Chondrocyte (in vitro differentiated cells): Measurements from ENCODE around the gene MRPS22. TPM values are rescaled to one million over a fixed set of nuclear protein-coding genes. Genes with fewer than 3 reads are reported as not detected.

Experiments
- DNase-seq: peaks from one replicate; pipeline ENCODE4 v3.0.0; 2021; ENCODE audit warnings: mixed read lengths, low spot score
- H3K27ac Mint-ChIP-seq: one replicate; pipeline ENCODE4 v1.8.0; 2021; ENCODE audit warnings: mild to moderate bottlenecking, moderate library complexity, mixed read lengths; ENCODE audit not compliant: unreplicated experiment
- H3K27me3 Mint-ChIP-seq: 2 replicates; pipeline ENCODE4 v1.8.0; 2021; ENCODE audit warnings: low read depth, mixed read lengths
- H3K36me3 Mint-ChIP-seq: 2 replicates; pipeline ENCODE4 v1.8.0; 2021; ENCODE audit warnings: low read depth, mixed read lengths
- H3K4me1 Mint-ChIP-seq: 2 replicates; pipeline ENCODE4 v1.8.0; 2021; ENCODE audit warnings: low read depth, mild to moderate bottlenecking, mixed read lengths
- H3K4me3 Mint-ChIP-seq: one replicate; pipeline ENCODE4 v1.8.0; 2021; ENCODE audit warnings: mild to moderate bottlenecking, moderate library complexity, mixed read lengths; ENCODE audit not compliant: unreplicated experiment
- H3K9me3 Mint-ChIP-seq: 2 replicates; pipeline ENCODE4 v1.8.0; 2021; ENCODE audit warnings: low read depth, mixed read lengths
- total RNA-seq: library from RNA; stranded (reverse); gene quantifications from 3 replicates; pipeline ENCODE4 v1.2.1, GENCODE V29; 2021
- TF ChIP-seq, protein P1 (sequence below): fragments of 200-600 bp; sonication (generic); IDR thresholded peaks from 2 replicates; pipeline ENCODE4 v1.5.0; 2021; ENCODE audit warnings: antibody characterized with exemption, mild to moderate bottlenecking, moderate library complexity

The MRPS22 gene
- total RNA-seq, 1 donor from 2014 or later = 29.5 TPM

DNA sequence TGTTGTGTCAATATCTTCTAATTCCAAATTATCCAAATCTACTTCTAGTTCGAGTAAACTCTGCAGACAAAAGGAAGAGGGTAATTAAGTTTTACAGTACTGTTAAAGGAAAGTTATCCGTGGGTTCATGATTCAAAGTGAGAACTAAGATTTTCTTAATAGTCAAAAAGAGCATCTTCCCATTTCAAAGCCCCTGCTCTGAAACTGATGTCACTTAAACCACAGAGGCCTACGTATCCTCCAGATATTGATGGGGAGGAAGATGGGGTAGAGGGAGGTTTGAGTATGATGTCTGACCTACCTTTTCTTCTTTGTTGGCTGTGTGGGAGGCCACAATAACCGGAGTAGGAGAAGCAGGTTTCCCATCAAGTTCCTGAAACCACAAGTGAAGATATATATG is 14.1 kb downstream of the MRPS22 start:
- no peak for DNase-seq
- no peaks in the 10 kb centered on the region for H3K4me1 Mint-ChIP-seq
- TF ChIP-seq, protein P1, sequence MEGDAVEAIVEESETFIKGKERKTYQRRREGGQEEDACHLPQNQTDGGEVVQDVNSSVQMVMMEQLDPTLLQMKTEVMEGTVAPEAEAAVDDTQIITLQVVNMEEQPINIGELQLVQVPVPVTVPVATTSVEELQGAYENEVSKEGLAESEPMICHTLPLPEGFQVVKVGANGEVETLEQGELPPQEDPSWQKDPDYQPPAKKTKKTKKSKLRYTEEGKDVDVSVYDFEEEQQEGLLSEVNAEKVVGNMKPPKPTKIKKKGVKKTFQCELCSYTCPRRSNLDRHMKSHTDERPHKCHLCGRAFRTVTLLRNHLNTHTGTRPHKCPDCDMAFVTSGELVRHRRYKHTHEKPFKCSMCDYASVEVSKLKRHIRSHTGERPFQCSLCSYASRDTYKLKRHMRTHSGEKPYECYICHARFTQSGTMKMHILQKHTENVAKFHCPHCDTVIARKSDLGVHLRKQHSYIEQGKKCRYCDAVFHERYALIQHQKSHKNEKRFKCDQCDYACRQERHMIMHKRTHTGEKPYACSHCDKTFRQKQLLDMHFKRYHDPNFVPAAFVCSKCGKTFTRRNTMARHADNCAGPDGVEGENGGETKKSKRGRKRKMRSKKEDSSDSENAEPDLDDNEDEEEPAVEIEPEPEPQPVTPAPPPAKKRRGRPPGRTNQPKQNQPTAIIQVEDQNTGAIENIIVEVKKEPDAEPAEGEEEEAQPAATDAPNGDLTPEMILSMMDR = no peak
- H3K27me3 Mint-ChIP-seq = no peaks in the 10 kb centered on the region
- no peak overlapping the region for H3K27ac Mint-ChIP-seq
- H3K9me3 Mint-ChIP-seq = no peaks in the 10 kb centered on the region
- H3K36me3 Mint-ChIP-seq = peaks cover 51% of the 10 kb centered on the region
- H3K4me3 Mint-ChIP-seq = no peak overlapping the region

DNA sequence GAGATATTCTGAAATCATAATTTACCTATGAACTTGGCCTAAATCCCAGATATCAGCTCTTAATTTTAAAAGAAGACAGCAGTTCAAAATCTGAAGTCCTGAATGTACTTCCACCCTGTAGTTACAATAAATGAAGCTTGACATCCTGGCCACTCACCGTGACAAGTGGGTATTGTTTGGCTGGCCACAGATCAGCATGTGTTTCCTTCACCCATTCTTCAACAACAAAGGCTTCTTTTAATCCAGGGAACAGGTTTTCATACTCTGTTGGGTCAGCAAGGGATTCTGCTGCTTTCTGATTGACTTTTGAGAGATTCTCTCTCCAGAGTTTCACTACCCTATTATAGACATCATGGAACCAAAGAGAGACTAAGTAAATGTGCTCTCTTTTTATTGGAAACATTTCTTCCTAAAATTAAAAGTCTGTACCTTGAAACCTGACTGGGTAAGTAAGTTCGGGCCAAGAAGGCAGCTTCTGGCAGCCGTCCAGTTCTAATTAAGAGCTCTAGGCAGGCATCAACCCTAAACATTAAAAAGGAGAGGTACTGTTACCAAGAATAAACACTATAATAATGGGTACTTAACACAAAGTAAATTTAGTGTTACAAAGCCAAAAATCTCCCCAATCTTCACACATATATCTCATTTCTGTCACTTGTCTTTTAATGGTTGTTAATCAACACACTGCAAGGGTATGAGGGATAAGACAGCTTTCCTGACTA is 15.2 kb downstream of the MRPS22 start:
- peaks cover 54% of the 10 kb centered on the region for H3K36me3 Mint-ChIP-seq
- H3K27ac Mint-ChIP-seq = peak overlapping the region; percentile 27
- H3K4me3 Mint-ChIP-seq = no peak overlapping the region
- no peak for DNase-seq
- no peaks in the 10 kb centered on the region for H3K27me3 Mint-ChIP-seq
- H3K4me1 Mint-ChIP-seq = no peaks in the 10 kb centered on the region
- TF ChIP-seq, protein P1 = no peak
- no peaks in the 10 kb centered on the region for H3K9me3 Mint-ChIP-seq

DNA sequence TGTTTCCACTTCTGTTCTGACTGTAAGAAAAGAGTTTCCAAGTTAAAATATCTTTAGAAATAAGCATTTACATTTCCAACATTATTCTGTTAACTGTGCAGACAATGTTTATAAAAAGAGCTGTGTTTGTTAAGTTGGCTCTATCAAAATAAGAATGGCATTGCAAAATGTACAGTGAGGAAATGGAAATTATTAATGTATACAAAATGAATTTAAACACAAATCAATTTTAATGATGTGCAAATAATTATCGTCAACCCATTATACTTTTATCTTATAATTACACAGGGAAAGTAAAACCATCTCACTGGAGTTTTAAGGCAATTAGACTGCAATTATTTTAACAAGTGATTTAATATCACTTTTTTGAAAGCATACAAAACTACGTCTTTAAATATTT is 17.5 kb downstream of the MRPS22 start:
- H3K4me3 Mint-ChIP-seq = no peak overlapping the region
- no peaks in the 10 kb centered on the region for H3K27me3 Mint-ChIP-seq
- H3K4me1 Mint-ChIP-seq = no peaks in the 10 kb centered on the region
- TF ChIP-seq, protein P1 = no peak
- DNase-seq = no peak
- H3K27ac Mint-ChIP-seq = no peak overlapping the region
- H3K36me3 Mint-ChIP-seq = peaks cover 55% of the 10 kb centered on the region
- H3K9me3 Mint-ChIP-seq = no peaks in the 10 kb centered on the region

DNA sequence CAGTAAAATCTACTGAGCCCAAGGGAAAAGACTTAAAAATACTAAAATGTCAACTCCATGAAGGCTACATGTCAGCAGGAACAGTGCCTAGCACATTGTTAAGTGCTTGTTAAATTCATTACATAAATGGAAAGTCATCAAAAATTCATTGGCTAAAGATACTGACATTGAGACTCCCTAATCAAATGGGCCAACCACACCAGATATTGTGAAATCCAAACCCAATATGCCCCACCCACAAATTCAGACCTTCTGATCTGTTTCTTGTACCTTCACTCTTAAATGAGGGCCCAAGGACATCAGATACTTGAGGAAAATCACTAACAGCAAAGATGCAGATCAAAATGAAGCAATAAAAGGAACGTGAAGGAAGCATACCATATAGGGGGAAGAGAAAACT is 20.7 kb downstream of the MRPS22 start:
- H3K36me3 Mint-ChIP-seq = peaks cover 57% of the 10 kb centered on the region
- H3K4me1 Mint-ChIP-seq = no peaks in the 10 kb centered on the region
- no peak for DNase-seq
- TF ChIP-seq, protein P1 = no peak
- H3K4me3 Mint-ChIP-seq = no peak overlapping the region
- no peaks in the 10 kb centered on the region for H3K9me3 Mint-ChIP-seq
- no peaks in the 10 kb centered on the region for H3K27me3 Mint-ChIP-seq
- H3K27ac Mint-ChIP-seq = no peak overlapping the region

DNA sequence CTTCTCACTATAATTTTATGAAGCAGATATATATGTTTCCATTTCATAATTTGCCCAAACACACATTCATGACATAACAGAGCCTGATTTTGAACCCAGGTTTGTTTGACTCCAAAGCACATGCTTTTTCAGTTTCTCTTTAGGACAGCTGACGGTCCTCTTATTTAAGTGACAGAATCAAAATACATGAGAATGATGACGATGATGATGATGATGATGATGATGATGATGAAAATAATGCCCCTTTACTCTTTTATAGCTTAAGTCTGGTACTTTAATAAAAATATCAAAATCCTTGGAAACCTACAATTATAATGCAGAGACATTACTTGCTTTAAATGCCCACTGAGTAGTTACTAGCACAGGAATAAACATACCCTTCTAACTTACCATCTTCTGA is 30.3 kb downstream of the MRPS22 start:
- no peaks in the 10 kb centered on the region for H3K27me3 Mint-ChIP-seq
- H3K27ac Mint-ChIP-seq = no peak overlapping the region
- H3K36me3 Mint-ChIP-seq = peaks cover 58% of the 10 kb centered on the region
- TF ChIP-seq, protein P1 = no peak
- H3K4me1 Mint-ChIP-seq = no peaks in the 10 kb centered on the region
- no peak overlapping the region for H3K4me3 Mint-ChIP-seq
- DNase-seq = no peak
- no peaks in the 10 kb centered on the region for H3K9me3 Mint-ChIP-seq
